HG02840 (cell line): Measurements from ENCODE around the gene PCDH12.

Source experiments
- ATAC-seq: cut with Tn5 transposase; IDR thresholded peaks from one replicate; pipeline ENCODE4 v1.9.1; 2021; ENCODE audit warnings: mild to moderate bottlenecking, moderate library complexity, moderate number of reproducible peaks; ENCODE audit not compliant: unreplicated experiment, low FRiP score

PCDH12 gene

GRCh38 chr5:141958113-141958512 is at the start of gene PCDH12:
Gene PCDH12, minus strand, starts transcription at chr5:141958202. Its CDS starts 351 bp downstream, at chr5:141957851.
- no peak for ATAC-seq

GRCh38 chr5:142007237-142007544 is 49.2 kb upstream of the PCDH12 start:
- no peak for ATAC-seq

DNA sequence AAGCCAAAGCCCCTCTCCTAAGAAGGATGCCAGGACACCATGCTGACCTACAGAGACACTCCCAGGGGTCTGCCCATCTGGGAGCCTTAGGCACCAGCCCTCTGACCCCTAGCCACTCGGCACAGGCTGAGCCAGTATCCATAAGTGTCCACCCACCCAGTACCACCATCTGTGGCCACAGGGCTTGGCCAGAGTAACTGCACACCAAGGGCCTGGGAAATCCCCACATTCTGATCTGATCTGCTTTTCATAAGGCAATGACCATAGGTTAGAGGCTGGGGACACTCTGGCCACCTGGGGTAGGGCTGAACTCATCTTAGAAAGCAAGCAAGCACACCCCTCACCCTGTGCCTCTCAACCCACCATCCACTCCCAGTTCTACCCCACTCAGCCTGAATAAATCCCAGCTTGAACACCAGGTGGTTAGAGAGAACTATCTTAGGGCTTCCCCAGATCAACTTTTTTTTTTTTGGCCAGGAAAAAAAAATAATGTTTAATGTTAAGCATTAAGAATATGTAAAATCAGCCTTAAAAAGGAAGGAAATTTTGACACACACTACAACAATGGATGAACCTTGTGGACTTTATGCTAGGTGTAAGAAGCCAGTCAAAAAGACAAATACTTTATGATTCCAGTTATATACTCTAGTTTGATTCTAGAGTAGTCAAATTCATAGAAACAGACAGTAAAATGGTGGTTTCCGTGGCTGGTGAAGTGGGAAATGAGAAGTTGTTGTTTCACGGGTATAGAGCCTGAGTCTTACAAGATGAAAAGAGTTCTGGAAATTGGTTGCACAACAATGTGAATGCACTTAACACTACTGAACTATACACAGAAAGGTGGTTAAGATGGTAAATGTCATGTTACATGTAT is 48.6 kb upstream of the PCDH12 start:
- ATAC-seq: no peak

GRCh38 chr5:142003266-142003800 is 45.3 kb upstream of the PCDH12 start:
- no peak for ATAC-seq

GRCh38 chr5:142000704-142001484 is 42.9 kb upstream of the PCDH12 start:
- ATAC-seq: no peak

- ATAC-seq: no peak
Observed at GRCh38 chr5:142000173-142000572, 42.2 kb upstream of the PCDH12 start.

DNA sequence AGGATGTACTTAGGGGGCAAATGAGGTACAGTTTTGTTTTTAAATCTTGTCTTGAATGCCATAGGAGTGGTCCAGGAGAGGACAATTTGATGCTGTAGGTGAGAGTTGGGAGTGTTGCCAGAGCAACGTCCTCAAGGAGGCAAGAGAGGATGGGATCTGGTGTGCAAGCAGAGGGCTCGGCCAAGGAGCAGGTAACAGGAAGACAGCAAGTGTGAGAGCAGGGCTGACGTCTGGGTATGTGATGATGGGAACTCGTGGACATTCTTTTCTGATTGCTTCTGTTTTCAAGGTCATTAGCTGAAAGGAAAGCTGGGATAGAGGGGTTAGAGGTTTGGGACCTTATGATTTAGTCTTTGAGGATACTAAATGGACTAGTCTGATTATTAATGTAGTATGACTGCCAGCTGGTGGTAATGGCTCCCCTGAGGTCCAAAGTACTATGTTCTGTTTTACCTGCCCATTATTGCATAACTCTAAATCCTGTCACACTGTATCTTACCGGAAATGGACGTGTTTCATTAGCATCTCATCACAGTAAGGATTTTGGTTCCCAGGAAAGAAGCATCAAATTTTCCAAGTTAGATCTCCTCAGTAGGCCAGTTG is 39.5 kb upstream of the PCDH12 start:
- no peak for ATAC-seq

DNA sequence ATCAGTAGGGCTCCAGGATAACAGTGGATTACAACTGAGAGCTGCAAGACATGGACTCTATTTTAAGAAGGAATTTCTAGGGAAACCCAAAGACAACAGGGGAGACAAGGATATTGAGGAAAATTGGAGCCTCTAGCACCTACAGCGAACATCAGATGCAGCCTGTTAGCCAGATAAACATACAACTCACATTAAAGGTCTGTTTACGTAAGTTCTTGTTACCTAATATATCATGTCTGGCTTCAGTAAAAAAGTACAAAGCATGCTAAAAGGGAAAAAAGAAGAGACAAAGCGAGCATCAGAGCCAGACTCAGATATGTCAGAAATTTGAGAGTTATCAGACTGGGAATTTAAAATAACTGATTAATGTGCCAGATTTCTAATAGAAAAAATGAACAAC is 37.7 kb upstream of the PCDH12 start:
- ATAC-seq: no peak

DNA sequence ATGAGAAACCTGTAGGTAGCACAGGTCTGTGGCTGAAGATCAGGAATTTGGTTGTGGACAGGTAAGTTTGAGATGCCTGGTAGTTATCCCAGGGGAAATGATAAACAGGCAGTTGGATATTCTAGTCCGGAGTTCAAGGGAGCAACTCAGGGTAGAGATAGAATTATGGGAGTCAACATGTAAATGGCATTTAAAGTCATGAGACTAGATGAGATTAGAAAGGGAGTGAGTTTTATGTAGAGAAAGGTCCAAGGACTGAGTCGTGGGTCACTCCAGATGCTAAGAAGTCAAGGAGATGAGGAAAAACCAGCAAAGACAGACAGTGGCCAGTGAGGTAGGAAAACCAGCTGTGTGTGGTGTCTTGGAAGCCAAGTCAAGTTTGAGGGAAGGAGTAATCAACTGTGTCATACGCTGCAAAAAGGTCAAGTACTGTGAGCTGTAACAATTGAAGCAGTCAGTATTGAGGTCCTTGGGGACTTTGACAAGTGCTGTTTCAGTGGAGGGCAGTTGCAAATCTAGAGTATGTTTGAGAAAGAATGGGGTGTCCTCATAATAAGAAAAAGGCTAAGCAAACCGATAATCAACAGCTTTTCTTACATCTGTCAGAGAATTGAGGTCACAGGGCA is 36.6 kb upstream of the PCDH12 start:
- ATAC-seq: no peak

DNA sequence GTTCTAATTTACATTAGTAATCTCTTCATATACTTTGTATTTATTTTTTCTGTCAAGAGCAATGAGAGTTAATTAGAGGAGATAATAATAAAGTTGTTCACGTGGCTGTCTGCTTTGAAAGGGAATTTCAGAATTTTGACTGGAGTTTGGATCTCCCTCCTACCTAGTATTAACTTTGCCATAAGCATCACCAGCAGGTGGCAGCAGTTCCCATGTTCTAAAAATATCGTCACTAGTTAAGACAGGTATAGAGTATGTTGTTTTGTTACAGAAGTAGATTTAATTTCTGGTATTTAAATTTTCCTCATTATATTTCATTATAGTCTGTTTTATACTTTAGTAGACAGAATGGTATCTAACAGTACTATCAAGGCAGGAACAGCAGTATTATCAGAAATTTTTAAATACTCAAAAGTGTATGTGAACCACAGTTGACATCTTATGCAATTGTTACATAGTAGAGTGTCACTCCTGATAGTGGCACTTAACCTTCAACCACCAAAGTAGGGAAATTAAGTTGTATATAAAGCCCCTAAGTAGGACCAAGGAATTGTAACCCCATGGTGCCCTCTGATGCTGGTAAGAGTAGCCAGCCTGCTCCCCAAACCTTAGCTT is 34.5 kb upstream of the PCDH12 start:
- ATAC-seq: no peak

GRCh38 chr5:141989720-141990119 is 31.7 kb upstream of the PCDH12 start:
- no peak for ATAC-seq

GRCh38 chr5:141986072-141986471 is 28.1 kb upstream of the PCDH12 start:
- no peak for ATAC-seq

DNA sequence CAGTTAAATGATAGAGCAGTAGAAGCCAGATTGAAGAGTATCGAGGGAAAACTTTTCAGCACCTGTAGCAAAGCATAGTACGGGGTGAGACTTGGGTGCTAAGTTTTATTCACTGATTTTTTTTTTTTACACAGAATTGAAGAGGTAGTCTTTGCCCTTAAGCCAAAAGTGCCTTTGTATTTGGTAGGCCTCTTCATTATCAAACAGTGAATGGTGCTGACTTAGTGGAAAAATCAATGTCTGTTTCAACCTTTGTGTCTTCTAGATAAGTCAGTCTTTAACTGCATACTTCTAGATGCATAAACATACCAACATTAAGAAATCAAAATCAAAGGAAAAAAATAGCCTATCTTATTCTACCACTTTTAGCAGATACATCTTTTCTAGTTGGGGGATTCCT is 24.6 kb upstream of the PCDH12 start:
- no peak for ATAC-seq

DNA sequence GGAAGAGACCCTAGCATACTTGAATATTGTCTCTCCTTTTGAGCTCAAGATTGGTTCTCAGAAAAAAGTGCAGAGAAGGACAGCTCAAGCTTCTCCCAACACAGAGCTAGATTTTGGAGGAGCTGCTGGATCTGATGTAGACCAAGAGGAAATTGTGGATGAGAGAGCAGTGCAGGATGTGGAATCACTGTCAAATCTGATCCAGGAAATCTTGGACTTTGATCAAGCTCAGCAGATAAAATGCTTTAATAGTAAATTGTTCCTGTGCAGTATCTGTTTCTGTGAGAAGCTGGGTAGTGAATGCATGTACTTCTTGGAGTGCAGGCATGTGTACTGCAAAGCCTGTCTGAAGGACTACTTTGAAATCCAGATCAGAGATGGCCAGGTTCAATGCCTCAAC is 20.4 kb upstream of the PCDH12 start:
- no peak for ATAC-seq

DNA sequence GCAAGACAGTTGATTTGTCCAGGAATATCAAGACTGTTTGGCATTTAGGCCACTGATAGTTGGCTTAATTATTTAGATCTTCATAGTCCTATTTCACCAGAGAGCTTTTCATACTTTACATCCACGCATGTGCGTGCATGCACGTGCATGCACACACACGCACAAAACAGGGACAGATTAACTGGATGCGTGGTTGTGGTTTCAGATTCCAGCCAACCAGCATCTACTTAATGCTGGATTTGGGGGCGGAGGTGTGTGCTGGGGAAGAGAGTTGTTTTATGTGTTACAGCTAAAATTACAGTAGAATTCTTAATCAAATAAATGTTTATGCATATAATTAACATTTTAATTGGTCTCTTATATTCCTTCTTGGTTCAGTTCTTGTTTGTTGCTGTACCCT is 18.2 kb upstream of the PCDH12 start:
- no peak for ATAC-seq

- ATAC-seq: no peak
Observed at GRCh38 chr5:141973871-141974595, 16.0 kb upstream of the PCDH12 start.

- peak; percentile 40 for ATAC-seq
Observed at GRCh38 chr5:141969783-141970771, 12.1 kb upstream of the PCDH12 start.

- ATAC-seq: peak; percentile 90
Observed at GRCh38 chr5:141968914-141969608, 11.1 kb upstream of the PCDH12 start, which contains the start of gene RNF14. Gene RNF14, plus strand, starts transcription at chr5:141969105. Its CDS starts 4,484 bp downstream, at chr5:141973589.
